Right lobe of liver (tissue), 4 donors: ENCODE results near the gene SLC16A12.

Experiments
- POLR2A ChIP-seq: fragments of 450-650 bp; IDR thresholded peaks from one replicate; pipeline ENCODE4 v1.6.1; 2017; ENCODE audit warnings: antibody characterized with exemption, mild to moderate bottlenecking
- TF ChIP-seq, protein P1 (sequence below), 4 donors: fragments of 200-600 bp in 3 of 4; fragments of 450-650 bp in 1 of 4; IDR thresholded peaks; one replicate each; pipeline versions ENCODE4 v1.5.1 to v1.8.0; 2016 to 2022; ENCODE audit warnings: antibody characterized with exemption in 4 of 4, mild to moderate bottlenecking in 2 of 4
- donor health status: DM: no; HTN: no; CAD: no.
- donor health status: DM: no; HTN: no; CAD: no.
- donor health status: DM: no; HTN: yes; CAD: no.

DNA sequence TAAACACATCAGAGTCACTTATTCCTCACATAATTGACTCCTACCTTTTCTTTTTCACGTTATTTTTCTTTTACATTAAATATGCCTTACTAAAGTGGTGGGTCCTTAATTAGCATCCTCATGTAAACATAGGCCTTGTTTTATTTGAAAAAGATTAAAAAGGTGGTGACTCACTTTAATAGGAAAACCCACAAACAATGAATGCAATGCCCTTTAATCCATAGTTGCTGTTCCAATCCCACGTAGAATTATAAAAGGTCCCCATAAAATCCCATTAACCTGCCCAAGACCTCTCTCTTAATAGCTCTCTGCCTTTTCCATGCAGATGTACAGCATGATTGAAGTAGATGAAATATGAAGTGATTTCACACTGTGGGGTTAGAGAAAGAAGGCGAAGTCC, 32.2 kb downstream of the SLC16A12 start:
- TF ChIP-seq, protein P1, sequence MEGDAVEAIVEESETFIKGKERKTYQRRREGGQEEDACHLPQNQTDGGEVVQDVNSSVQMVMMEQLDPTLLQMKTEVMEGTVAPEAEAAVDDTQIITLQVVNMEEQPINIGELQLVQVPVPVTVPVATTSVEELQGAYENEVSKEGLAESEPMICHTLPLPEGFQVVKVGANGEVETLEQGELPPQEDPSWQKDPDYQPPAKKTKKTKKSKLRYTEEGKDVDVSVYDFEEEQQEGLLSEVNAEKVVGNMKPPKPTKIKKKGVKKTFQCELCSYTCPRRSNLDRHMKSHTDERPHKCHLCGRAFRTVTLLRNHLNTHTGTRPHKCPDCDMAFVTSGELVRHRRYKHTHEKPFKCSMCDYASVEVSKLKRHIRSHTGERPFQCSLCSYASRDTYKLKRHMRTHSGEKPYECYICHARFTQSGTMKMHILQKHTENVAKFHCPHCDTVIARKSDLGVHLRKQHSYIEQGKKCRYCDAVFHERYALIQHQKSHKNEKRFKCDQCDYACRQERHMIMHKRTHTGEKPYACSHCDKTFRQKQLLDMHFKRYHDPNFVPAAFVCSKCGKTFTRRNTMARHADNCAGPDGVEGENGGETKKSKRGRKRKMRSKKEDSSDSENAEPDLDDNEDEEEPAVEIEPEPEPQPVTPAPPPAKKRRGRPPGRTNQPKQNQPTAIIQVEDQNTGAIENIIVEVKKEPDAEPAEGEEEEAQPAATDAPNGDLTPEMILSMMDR (IDR thresholded peaks at IDR 0.05), result no peak
- no peak for TF ChIP-seq POLR2A
